Left ventricle myocardium inferior (tissue), 1 donor: ENCODE results near the gene PIK3C3. TPM values are rescaled to one million over a fixed set of nuclear protein-coding genes. Genes with fewer than 3 reads are reported as not detected.

ENCODE experiments used
- DNase-seq: peaks from one replicate; pipeline ENCODE4 v3.0.0-alpha.2; 2020
- H3K27ac ChIP-seq: fragments of 200-600 bp; replicated peaks from 2 replicates; pipeline ENCODE4 v1.8.0; 2021
- H3K27me3 ChIP-seq: fragments of 200-600 bp; 2 replicates; pipeline ENCODE4 v1.8.0; 2021; ENCODE audit warnings: low read depth
- H3K36me3 ChIP-seq: fragments of 200-600 bp; 2 replicates; pipeline ENCODE4 v1.8.0; 2021
- H3K4me1 ChIP-seq: fragments of 200-600 bp; 2 replicates; pipeline ENCODE4 v1.8.0; 2021
- H3K4me3 ChIP-seq: fragments of 200-600 bp; 2 replicates; pipeline ENCODE4 v1.8.0; 2021; ENCODE audit warnings: mild to moderate bottlenecking, moderate library complexity
- H3K9me3 ChIP-seq: fragments of 200-600 bp; replicated peaks from 2 replicates; pipeline ENCODE4 v1.8.0; 2021
- CTCF ChIP-seq: fragments of 200-600 bp; IDR thresholded peaks from 2 replicates; pipeline ENCODE4 v1.8.0; 2021; ENCODE audit warnings: antibody characterized with exemption, mild to moderate bottlenecking, borderline replicate concordance
- intact Hi-C: fragments of 100-400 bp; cut with micrococcal nuclease; formaldehyde crosslinking; loops from one replicate; pipeline ENCODE4 v1.11.0; 2022
- total RNA-seq: library from RNA; stranded (reverse); fragmentation: NEBNext Ultra II Directional; extraction: Animal tissue kit (Norgen Biotek cat#: 25700); gene quantifications from one replicate; pipeline ENCODE4 v1.2.1, GENCODE V29; 2021
- donor health status: DM: no; HTN: yes; CAD: no; lungs with severe emphysema.

The PIK3C3 gene
- total RNA-seq, 1 donor from 2014 or later: 33.2 TPM

- no peak for TF ChIP-seq CTCF
- Histone ChIP-seq H3K4me1 (no peaks in the 10 kb centered on the region), H3K36me3 (no peaks in the 10 kb centered on the region), H3K9me3 (no peaks in the 10 kb centered on the region), H3K27ac (no peak overlapping the region), H3K4me3 (no peak overlapping the region), H3K27me3 (no peaks in the 10 kb centered on the region)
- no peak for DNase-seq
- intact Hi-C loops: no loop called here
These were observed 32.9 kb upstream of the PIK3C3 start for GRCh38 chr18:41922176-41922575.

DNA sequence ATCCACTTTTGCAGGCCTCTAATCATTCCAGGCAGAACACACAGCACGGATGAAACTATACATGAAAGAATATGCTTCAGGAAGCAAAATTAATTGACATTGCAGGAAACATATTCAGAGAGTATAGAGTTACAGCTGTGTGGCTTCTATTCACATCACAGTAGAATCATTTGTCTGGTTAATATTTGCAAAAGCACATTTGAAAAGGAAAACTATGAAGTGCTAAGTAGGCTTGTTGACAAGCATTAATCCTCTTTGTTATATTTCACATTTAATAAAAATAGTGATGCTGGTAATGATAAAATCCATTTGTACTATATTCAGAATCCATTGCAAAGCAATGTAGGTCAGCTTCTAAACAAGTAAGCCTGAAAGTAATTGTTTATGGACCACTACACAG, 32.2 kb upstream of the PIK3C3 start:
- no peak overlapping the region for H3K27ac ChIP-seq
- H3K9me3 ChIP-seq: no peaks in the 10 kb centered on the region
- no peaks in the 10 kb centered on the region for H3K36me3 ChIP-seq
- H3K4me1 ChIP-seq: no peaks in the 10 kb centered on the region
- no peak overlapping the region for H3K4me3 ChIP-seq
- no peak for DNase-seq
- intact Hi-C loops: no loop called here
- TF ChIP-seq CTCF: no peak
- H3K27me3 ChIP-seq: no peaks in the 10 kb centered on the region

GRCh38 chr18:41923446-41923845, 31.6 kb upstream of the PIK3C3 start:
- Histone ChIP-seq H3K9me3 (no peaks in the 10 kb centered on the region), H3K36me3 (no peaks in the 10 kb centered on the region), H3K27me3 (no peaks in the 10 kb centered on the region), H3K4me3 (no peak overlapping the region), H3K27ac (no peak overlapping the region), H3K4me1 (no peaks in the 10 kb centered on the region)
- DNase-seq: no peak
- no peak for TF ChIP-seq CTCF
- intact Hi-C loops: no loop called here

GRCh38 chr18:41928581-41928980, 26.5 kb upstream of the PIK3C3 start:
- no peaks in the 10 kb centered on the region for H3K4me1 ChIP-seq
- no peak for DNase-seq
- no peak for TF ChIP-seq CTCF
- H3K36me3 ChIP-seq: no peaks in the 10 kb centered on the region
- no peaks in the 10 kb centered on the region for H3K9me3 ChIP-seq
- H3K27ac ChIP-seq: no peak overlapping the region
- intact Hi-C loops: no loop called here
- no peak overlapping the region for H3K4me3 ChIP-seq
- H3K27me3 ChIP-seq: peaks cover 6% of the 10 kb centered on the region

DNA sequence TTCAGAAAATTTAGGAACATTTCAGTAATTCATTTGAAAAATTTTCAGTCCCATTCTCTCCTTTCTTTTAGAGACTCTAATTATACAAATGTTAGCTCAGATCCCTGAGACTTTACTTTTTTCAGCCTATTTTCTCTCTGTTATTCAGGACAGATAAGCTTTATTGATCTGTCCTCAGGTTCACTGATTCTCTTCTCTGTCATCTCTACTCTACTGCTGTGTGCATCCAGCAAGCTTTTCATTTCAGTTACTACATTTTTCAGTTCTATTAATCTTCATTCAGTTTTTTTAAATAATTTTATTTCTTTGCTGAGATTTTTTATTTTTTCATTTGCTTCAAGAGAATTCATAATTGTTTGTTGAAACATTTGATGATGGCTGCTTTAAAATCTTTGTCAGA, 22.1 kb upstream of the PIK3C3 start:
- H3K4me3 ChIP-seq: no peak overlapping the region
- H3K4me1 ChIP-seq: no peaks in the 10 kb centered on the region
- no peak overlapping the region for H3K27ac ChIP-seq
- no peaks in the 10 kb centered on the region for H3K36me3 ChIP-seq
- TF ChIP-seq CTCF: no peak
- no peak for DNase-seq
- intact Hi-C loops: no loop called here
- H3K27me3 ChIP-seq: peaks cover 10% of the 10 kb centered on the region
- H3K9me3 ChIP-seq: no peaks in the 10 kb centered on the region

- H3K4me1 ChIP-seq: no peaks in the 10 kb centered on the region
- H3K27ac ChIP-seq: no peak overlapping the region
- H3K4me3 ChIP-seq: no peak overlapping the region
- TF ChIP-seq CTCF: no peak
- peaks cover 10% of the 10 kb centered on the region for H3K27me3 ChIP-seq
- no peaks in the 10 kb centered on the region for H3K9me3 ChIP-seq
- no peaks in the 10 kb centered on the region for H3K36me3 ChIP-seq
- DNase-seq: no peak
- intact Hi-C loops: no loop called here
These were observed 21.3 kb upstream of the PIK3C3 start for GRCh38 chr18:41933778-41934177.
